CD4-positive, alpha-beta T cell treated with Interleukin-17A for 1 hour (primary cell): ENCODE results near the gene TRAPPC10.

Source experiments
- DNase-seq: peaks from one replicate; pipeline ENCODE4 v3.0.0-alpha.2; 2020

Gene TRAPPC10

DNA sequence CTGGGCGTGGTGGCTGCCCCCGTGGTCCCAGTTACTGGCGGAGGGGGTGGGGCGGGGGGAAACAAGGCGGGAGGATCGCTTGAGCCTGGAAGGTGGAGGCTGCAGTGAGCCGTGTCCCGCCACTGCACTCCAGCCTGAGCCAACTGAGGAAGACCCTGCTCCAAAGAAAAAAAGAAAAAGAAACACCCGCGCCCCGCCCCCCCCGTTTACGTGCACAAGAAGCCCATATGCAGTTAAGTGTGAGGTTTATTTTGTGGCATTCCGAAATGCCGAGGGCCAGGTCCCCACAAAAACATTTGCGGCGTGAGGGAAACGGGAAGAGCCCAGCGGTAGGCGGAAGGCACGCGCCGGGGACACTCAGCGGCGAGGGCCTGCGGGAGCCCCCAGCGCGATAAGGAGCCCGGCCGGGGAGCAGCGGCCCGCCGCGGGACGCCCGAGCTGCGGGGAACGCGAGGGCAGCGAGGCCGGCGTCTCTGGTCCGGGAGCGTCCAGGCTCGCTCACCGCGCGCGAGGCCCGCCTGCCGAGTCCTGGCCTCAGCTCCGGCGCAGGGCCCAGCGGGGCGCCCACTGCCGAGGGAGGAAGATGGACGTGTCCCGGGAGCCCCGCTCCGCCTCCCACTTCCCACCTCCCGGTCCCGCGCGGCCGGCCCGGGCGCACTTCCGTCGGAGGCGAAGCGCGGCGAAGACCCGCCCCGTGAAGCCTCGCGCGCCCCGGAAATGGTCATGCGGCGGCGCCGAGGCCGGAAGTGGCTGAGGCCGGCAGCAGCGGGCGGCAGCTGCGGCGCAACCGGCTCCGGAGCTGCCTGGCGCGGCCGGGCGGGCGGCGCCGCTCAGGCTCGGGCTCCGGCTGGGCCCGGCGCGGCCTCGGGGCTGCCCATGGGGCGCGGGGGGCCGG, at the start of gene TRAPPC10:
Gene TRAPPC10, plus strand, starts transcription at position 731 of the 895 bp plus-strand sequence. CDS start 185 bp downstream, outside the sequence.
- peak; percentile 79 for DNase-seq

- DNase-seq, result no peak
Measured at GRCh38 chr21:43965911-43966585, 46.1 kb upstream of the TRAPPC10 start.

- no peak for DNase-seq
Measured at GRCh38 chr21:43966946-43967512, 45.1 kb upstream of the TRAPPC10 start.

- DNase-seq, result no peak
Measured at GRCh38 chr21:43967981-43968380, 44.1 kb upstream of the TRAPPC10 start.

DNA sequence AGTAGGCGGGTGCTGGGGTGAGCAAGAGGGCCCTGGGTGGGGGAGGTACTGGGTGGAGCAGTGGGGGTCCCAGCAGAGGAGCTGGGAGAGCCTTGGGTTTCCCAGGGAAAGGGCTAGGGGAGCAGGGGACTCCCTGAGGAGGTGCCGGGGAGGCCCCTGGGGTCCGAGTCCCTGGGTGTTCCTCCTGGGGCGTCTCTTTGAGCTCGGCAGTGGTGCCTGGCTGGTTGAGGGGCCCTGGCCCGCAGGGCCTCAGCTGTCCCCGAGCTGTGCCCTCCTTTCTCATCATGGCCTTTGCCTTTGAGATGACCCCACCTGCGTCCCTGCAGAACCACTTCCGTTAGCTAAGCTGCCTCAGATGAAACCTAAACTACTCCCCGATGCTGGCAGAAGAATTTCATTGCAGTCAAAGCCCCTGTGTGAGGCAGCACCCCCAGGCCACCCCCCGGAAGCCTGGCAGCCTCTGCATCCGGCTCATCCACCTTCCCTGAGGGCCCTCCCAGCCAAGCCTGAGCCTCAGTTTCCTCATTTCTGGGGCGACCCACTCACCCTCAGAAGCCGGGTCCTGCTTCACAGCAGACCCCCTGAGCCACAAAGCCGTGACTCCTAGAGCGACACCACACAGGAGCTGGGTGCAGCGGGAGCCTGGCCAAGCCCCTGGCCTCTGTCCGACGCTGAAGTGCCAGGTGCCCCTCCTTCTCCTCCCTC, 43.5 kb upstream of the TRAPPC10 start:
- no peak for DNase-seq

- no peak for DNase-seq
Measured at GRCh38 chr21:43969115-43969444, 43.0 kb upstream of the TRAPPC10 start.

DNA sequence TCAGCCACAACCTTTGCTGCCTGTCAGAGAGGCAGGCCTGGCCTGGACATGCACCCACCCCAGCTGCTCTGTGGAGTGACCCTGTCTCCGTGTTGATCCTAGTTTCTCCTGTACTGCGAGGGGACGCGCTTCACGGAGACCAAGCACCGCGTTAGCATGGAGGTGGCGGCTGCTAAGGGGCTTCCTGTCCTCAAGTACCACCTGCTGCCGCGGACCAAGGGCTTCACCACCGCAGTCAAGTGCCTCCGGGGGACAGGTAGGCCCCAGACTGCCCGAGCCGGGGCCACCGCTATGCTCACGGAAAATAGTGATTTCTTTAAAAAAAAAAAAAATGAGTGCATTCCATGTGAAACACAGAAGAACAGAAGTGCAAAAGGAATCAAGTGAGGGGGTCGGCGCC, 41.6 kb upstream of the TRAPPC10 start:
- DNase-seq, result no peak

DNA sequence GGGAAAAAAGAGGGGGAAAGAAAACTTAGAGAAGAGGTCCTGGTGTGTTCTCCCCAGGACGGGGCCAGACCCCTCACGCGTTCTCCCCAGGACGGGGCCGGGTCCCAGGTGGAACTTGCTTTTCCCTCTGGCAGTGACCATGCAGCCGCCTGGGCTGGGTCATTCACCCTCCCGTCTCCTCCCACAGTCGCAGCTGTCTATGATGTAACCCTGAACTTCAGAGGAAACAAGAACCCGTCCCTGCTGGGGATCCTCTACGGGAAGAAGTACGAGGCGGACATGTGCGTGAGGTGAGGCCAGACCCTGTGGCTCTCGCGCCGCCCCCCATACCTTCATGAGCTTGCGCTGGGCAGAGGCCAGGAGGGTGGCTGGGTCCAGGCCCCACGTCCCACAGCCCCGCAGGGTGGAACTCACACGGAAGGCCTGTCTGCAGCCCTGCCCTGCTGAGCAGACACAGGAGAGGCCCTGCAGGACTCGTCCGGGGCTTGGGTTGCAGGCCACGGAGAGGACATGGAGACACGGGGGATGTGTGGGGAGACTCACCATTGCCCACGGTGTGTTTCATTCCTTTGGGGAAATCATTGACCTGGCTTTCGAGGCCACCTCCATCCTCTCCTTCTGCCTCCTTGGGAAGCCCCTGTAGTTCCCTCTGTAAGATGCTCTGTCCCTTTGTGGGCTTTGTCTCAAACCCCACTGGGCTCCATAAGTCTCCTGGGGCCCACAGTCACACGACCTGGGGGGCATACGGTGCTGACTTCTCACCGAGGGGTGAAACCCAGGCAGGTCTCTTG, 40.7 kb upstream of the TRAPPC10 start:
- no peak for DNase-seq

GRCh38 chr21:43971992-43972255, 40.2 kb upstream of the TRAPPC10 start:
- no peak for DNase-seq

DNA sequence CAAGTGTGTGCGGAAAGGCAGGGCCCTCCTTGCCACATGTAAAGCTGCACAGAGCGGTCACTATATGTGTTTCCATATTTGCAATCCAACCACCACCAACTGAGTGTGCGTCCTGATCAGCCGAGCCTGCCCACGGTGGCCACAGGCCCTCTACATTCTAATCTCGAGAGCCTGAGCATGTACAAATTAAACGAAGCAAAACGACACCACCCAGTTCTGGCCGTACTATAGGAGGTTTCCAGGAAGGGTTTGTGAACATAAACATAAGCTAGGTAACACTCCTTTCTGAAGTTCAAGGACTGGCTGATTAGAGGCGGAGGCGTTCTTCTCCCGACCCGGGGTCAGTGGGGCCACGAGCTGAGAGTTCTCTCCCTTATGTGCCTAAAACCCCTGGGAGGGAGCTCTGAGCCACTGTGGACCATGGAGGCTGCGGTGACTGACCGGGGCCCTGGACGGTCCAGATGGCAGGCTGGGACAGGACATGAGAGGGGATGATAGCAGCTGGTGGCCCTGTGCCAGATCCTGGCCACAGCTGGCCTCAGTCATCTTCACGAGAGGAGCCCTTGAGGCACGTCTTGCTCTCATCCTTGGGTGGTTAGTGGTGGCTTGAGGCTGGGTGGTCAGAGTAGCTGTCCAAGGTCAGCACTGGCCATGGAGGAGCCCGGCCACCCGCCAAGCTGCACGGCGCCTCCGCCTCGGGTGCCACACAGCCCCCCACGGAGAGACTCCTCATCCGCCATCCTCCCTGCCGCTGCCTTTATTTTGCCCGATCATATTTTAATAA, 39.1 kb upstream of the TRAPPC10 start:
- no peak for DNase-seq

GRCh38 chr21:43973634-43973955, 38.5 kb upstream of the TRAPPC10 start:
- no peak for DNase-seq

DNA sequence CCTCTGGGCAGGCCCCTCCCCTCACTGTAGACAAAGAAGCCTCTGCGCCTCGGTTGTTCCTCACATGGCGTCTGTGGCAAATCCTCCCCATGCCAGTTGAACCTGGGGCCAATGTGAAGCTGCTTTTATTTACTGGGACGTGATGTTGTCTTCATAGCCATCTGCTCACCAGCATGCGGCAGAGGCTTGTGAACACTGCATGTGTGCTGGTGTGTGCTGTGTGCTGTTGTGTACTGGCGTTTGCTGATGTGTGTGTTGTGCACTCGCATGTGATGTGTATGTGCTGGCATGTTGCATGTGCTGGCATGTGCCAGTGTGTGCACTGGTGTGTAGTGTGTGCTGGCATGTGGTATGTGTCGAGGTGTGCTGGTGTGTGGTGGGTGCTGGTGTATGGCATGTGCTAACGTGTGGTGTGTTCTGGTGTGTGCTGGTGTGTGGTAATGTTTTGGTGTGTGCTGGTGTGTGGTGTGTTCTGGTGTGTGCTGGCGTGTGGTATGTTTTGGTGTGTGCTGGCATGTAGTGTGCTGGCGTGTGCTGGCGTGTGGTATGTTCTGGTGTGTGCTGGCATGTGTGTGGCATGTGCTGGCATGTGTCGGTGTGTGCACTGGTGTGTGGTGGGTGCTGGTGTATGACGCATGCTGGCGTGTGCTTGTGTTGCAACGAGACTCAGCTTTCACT, 37.2 kb upstream of the TRAPPC10 start:
- DNase-seq, result no peak

DNA sequence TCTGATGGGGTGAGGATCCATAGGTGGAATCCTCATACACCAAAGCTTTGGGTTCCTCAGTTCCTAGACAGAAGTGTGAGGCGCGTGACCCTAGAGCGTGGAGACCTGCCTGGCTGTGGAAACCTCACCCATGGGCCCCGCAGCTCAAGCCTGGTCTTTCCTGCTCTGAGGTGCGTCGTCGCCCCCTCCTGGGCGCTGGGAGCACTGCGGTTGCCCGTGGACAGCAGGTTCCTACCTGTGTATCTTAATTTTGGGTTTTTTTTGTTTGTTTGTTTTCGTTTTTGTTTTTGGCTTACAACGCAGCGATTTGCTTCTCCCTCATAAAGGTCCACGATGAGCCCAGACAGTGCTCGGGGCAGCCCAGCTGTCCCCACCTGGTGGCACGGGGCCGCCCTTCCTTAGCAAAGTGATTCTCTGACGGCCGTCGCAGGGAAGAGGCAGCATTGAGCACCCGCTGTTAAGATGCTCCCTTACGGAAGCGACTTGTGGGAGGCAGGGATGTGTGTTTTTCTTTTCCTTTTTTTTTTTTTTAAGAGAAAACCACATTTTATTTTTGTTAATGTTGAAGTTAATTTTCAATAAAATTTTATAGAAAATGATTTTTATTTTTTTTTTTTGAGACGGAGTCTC, 36.5 kb upstream of the TRAPPC10 start:
- DNase-seq, result peak; percentile 81

DNA sequence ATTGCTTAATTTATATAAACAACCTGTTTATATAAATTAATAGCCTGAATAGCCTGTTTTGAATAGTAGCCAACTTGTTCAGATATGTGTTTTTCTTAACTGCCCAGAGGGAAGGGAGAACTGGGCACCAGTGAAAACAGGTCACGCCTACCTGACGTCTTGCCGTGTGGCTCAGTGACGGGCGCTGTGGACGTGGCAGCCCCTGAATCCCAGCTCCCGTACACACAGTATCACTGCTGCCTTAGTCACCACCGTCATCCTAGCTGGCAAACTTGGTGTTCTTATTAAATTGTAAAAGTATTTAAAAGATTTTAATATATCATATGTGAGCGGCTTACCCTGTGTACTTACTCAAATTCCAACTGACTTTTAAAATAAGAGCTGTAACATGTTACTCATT, 35.4 kb upstream of the TRAPPC10 start:
- no peak for DNase-seq

- DNase-seq, result no peak
Measured at GRCh38 chr21:43978060-43978459, 34.0 kb upstream of the TRAPPC10 start.

- DNase-seq, result no peak
Measured at GRCh38 chr21:43979654-43980053, 32.5 kb upstream of the TRAPPC10 start.

DNA sequence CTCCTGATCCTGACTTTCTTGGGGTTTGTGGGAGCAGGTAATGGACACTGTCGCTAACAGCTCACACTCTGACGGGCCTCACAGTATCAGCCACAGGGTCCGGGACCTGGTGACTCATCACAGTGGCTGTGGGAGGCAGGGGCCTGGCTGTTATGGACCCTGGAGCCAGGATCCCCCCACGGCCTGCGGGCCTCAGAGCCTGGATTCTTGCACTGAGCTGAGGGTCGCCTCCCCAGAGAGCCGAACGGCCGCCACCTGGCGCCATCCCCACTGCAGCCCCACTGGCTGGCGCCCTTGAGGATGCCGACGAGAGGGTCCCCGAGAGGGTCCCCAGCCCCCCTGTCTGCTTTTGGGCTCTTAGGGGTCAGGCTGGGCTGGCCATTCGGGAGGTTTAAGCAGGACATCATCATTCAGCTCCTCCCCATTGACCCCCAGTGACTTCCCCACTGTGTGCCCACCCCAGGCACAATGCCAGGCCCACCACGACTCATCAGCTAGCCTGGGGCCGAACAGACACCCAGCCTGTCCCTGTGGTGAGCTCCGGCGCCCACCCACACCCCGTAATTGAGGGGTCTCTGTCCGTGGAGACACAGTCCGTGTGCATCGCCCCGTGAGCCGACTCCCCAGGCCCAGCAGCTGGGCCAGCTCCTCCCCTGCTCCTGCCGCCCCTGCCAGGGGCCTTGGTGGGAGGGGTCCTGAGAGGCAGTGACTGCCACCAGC, 30.8 kb upstream of the TRAPPC10 start:
- no peak for DNase-seq

DNA sequence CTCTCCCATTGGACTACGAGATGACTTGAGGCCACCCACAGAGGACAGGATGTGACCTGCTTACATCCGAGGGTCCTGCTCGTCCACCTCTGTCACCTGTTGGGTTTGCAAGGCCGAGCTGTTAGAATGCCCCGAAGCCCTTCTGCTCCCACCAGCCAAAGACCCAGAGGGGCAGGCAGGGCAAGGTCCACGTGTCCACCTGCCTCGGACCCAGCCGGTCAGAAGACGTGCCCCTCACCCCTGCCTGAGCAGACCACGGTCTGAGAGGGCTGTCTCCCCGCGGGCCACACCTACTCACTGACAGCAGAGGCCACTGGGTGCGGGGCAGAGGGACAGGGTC, 30.3 kb upstream of the TRAPPC10 start:
- no peak for DNase-seq

- DNase-seq, result no peak
Measured at GRCh38 chr21:43982489-43983078, 29.5 kb upstream of the TRAPPC10 start.

DNA sequence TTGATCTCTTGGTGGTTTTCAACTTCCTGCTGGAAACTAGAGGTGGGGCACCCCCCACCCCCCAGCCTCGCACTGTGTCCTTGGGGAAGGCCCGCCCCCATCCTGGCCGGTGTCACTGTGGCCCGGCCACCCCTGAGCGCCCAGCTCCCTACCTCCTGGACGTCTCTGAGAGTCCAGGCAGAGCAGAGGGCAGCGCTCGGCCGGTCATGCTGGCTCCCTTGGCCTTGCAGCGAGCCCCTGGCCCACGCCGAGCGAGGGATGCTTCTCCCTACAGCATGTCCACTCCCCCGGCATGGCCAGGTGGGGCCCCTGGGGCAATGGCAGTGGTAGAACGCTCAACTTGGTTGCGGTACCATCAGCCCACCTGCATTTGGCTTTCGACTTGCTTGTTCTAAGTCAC, 28.7 kb upstream of the TRAPPC10 start:
- no peak for DNase-seq
